ENCODE data around the gene RANGAP1. TPM values are rescaled to one million over a fixed set of nuclear protein-coding genes. Genes with fewer than 3 reads are reported as not detected.

RANGAP1 gene
- 68.6 to 88.5 TPM (median 87.4 TPM) in 5 replicates for total RNA-seq (2022; extraction: Qiagen RNA extraction; ENCODE audit: low read depth)

DNA sequence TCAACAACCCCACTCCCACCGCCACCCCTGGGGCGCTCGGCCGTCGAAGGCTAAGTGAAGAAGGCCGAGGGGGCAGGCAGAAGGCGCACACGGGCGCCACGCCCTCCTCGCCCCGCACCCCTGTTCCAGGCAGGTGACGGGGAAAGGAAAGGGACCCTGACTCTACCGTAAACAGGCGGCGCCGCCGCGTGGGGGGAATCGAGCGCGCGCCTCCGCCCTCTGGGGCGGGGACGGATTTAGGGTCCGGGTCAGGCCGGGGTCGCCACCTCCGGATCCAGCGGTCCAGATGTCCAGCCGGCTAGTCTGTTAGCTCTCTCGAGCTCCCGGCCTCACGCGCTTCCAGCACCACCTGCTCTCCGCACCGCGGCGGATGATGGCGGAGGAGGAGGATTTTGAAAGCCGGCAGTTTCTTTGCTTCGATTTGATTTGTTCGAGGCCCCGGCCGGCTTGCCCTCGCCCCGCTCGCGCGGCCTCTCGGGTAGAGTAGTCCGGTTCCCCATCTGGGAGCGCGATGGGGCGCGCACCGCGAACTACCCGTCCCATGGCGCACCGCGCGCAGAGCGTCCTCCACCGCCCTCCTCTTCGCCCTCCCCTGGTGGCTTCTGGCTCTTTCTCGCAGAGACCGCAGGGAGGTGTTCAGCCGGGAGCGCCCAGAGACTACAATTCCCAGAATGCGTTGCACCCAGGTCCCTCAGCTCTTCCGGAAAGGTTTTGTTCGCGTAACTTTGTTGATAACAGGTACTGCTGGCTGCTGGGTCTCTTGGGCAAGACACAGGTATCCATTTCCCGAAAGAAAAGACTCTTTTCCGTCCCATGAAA lies at the start of gene RANGAP1:
TSS of gene RANGAP1 (minus strand) at position 368 of the 819 bp plus-strand sequence. CDS start 5,143 bp downstream, outside the sequence.

GRCh38 chr22:41301085-41302020 lies 15.4 kb upstream of the RANGAP1 start, which contains the start of gene ZC3H7B:
Gene ZC3H7B (plus strand): TSS chr22:41301525. CDS start chr22:41320661, 19,136 bp downstream.

GRCh38 chr22:41240377-41241132 lies 45.4 kb downstream of the RANGAP1 start, which contains the start of gene CHADL:
Gene CHADL (minus strand): TSS chr22:41240931. CDS start chr22:41240881, 50 bp downstream.

GRCh38 chr22:41204992-41205900 lies 80.7 kb downstream of the RANGAP1 start, which contains the start of gene L3MBTL2:
Gene L3MBTL2 (plus strand): TSS chr22:41205312. CDS start chr22:41205363, 51 bp downstream.

Other genes with a start within 250 kb of the RANGAP1 start
- gene EP300, start 193.6 kb downstream of the RANGAP1 start, total RNA-seq (2022; extraction: Qiagen RNA extraction; ENCODE audit: low read depth) = 13.2 to 22.3 TPM (median 18.9 TPM) in 5 replicates
- gene L3MBTL2, start 80.9 kb downstream of the RANGAP1 start, total RNA-seq (2022; extraction: Qiagen RNA extraction; ENCODE audit: low read depth) = 18.1 to 20.3 TPM (median 18.5 TPM) in 5 replicates
- not detected in 5 replicates for gene CHADL, start 45.3 kb downstream of the RANGAP1 start, total RNA-seq (2022; extraction: Qiagen RNA extraction; ENCODE audit: low read depth)
- gene ZC3H7B, start 15.3 kb upstream of the RANGAP1 start, total RNA-seq (2022; extraction: Qiagen RNA extraction; ENCODE audit: low read depth) = 18.6 to 24.5 TPM (median 23.7 TPM) in 5 replicates
- 0.80 to 1.5 TPM (median 1.2 TPM) in 5 replicates for gene TEF, start 95.8 kb upstream of the RANGAP1 start, total RNA-seq (2022; extraction: Qiagen RNA extraction; ENCODE audit: low read depth)
- gene TOB2, start 160.6 kb upstream of the RANGAP1 start, total RNA-seq (2022; extraction: Qiagen RNA extraction; ENCODE audit: low read depth) = 20.7 to 23.9 TPM (median 22.9 TPM) in 5 replicates
- 62.3 to 79.0 TPM (median 63.0 TPM) in 5 replicates for gene PHF5A, start 182.5 kb upstream of the RANGAP1 start, total RNA-seq (2022; extraction: Qiagen RNA extraction; ENCODE audit: low read depth)
- gene ACO2, start 182.9 kb upstream of the RANGAP1 start, total RNA-seq (2022; extraction: Qiagen RNA extraction; ENCODE audit: low read depth) = 45.2 to 50.7 TPM (median 49.2 TPM) in 5 replicates